Measurements from ENCODE around the gene FBXO28. TPM values are rescaled to one million over a fixed set of nuclear protein-coding genes. Genes with fewer than 3 reads are reported as not detected.
"Not testable (repeated sequence)": the region's sequence is repeated elsewhere in the genome, so short reads cannot be mapped to it uniquely, and the experiment has no call there.

Gene FBXO28
- total RNA-seq, 1 donor from 2014 or later: 23.9 TPM

- no peak for TF ChIP-seq CTCF (IDR thresholded peaks at IDR 0.05)
- no peaks in the 10 kb centered on the region for H3K9me3 Mint-ChIP-seq (ENCODE audit: low read depth)
- H3K4me1 Mint-ChIP-seq (ENCODE audit: low read depth): peaks cover 13% of the 10 kb centered on the region
- no peak overlapping the region for H3K4me3 Mint-ChIP-seq (ENCODE audit: unreplicated experiment)
- no peaks in the 10 kb centered on the region for H3K27me3 Mint-ChIP-seq (ENCODE audit: low read depth)
- H3K36me3 Mint-ChIP-seq (ENCODE audit: low read depth): peaks cover 4% of the 10 kb centered on the region
- DNase-seq (ENCODE audit: low spot score): no peak
- no peak overlapping the region for H3K27ac Mint-ChIP-seq (ENCODE audit: unreplicated experiment)
These were observed 85.8 kb downstream of the FBXO28 start for GRCh38 chr1:224199679-224200078.

- H3K9me3 Mint-ChIP-seq (ENCODE audit: low read depth): no peaks in the 10 kb centered on the region
- no peak overlapping the region for H3K4me3 Mint-ChIP-seq (ENCODE audit: unreplicated experiment)
- no peaks in the 10 kb centered on the region for H3K27me3 Mint-ChIP-seq (ENCODE audit: low read depth)
- no peak for TF ChIP-seq CTCF (IDR thresholded peaks at IDR 0.05)
- H3K4me1 Mint-ChIP-seq (ENCODE audit: low read depth): peaks cover 21% of the 10 kb centered on the region
- DNase-seq (ENCODE audit: low spot score): no peak
- no peaks in the 10 kb centered on the region for H3K36me3 Mint-ChIP-seq (ENCODE audit: low read depth)
- no peak overlapping the region for H3K27ac Mint-ChIP-seq (ENCODE audit: unreplicated experiment)
These were observed 87.5 kb downstream of the FBXO28 start for GRCh38 chr1:224201383-224201782.

- H3K9me3 Mint-ChIP-seq (ENCODE audit: low read depth): no peaks in the 10 kb centered on the region
- TF ChIP-seq CTCF (IDR thresholded peaks at IDR 0.05): no peak
- H3K4me1 Mint-ChIP-seq (ENCODE audit: low read depth): peaks cover 21% of the 10 kb centered on the region
- no peak overlapping the region for H3K27ac Mint-ChIP-seq (ENCODE audit: unreplicated experiment)
- no peaks in the 10 kb centered on the region for H3K27me3 Mint-ChIP-seq (ENCODE audit: low read depth)
- DNase-seq (ENCODE audit: low spot score): no peak
- H3K4me3 Mint-ChIP-seq (ENCODE audit: unreplicated experiment): no peak overlapping the region
- no peaks in the 10 kb centered on the region for H3K36me3 Mint-ChIP-seq (ENCODE audit: low read depth)
These were observed 87.9 kb downstream of the FBXO28 start for GRCh38 chr1:224201853-224202252.

- no peaks in the 10 kb centered on the region for H3K36me3 Mint-ChIP-seq (ENCODE audit: low read depth)
- peaks cover 21% of the 10 kb centered on the region for H3K4me1 Mint-ChIP-seq (ENCODE audit: low read depth)
- no peak for DNase-seq (ENCODE audit: low spot score)
- no peak overlapping the region for H3K4me3 Mint-ChIP-seq (ENCODE audit: unreplicated experiment)
- no peak overlapping the region for H3K27ac Mint-ChIP-seq (ENCODE audit: unreplicated experiment)
- H3K27me3 Mint-ChIP-seq (ENCODE audit: low read depth): no peaks in the 10 kb centered on the region
- H3K9me3 Mint-ChIP-seq (ENCODE audit: low read depth): no peaks in the 10 kb centered on the region
- no peak for TF ChIP-seq CTCF (IDR thresholded peaks at IDR 0.05)
These were observed 89.5 kb downstream of the FBXO28 start for GRCh38 chr1:224203243-224204016.

- Mint-ChIP-seq H3K27me3 (ENCODE audit: low read depth) (no peaks in the 10 kb centered on the region), H3K27ac (ENCODE audit: unreplicated experiment) (peak overlapping the region; percentile 74), H3K36me3 (ENCODE audit: low read depth) (no peaks in the 10 kb centered on the region), H3K4me1 (ENCODE audit: low read depth) (peaks cover 21% of the 10 kb centered on the region), H3K9me3 (ENCODE audit: low read depth) (no peaks in the 10 kb centered on the region), H3K4me3 (ENCODE audit: unreplicated experiment) (peak overlapping the region; percentile 40)
- no peak for DNase-seq (ENCODE audit: low spot score)
- no peak for TF ChIP-seq CTCF (IDR thresholded peaks at IDR 0.05)
These were observed 91.5 kb downstream of the FBXO28 start for GRCh38 chr1:224205438-224205840.

GRCh38 chr1:224205931-224206538 is 92.1 kb downstream of the FBXO28 start:
- Mint-ChIP-seq H3K4me1 (ENCODE audit: low read depth) (peaks cover 21% of the 10 kb centered on the region), H3K27ac (ENCODE audit: unreplicated experiment) (peak overlapping the region; percentile 74), H3K4me3 (ENCODE audit: unreplicated experiment) (peak overlapping the region; percentile 40)
- H3K9me3 Mint-ChIP-seq (ENCODE audit: low read depth); H3K27me3 Mint-ChIP-seq (ENCODE audit: low read depth); H3K36me3 Mint-ChIP-seq (ENCODE audit: low read depth); DNase-seq (ENCODE audit: low spot score): not testable (repeated sequence)
